GM10266 (cell line): ENCODE measurements around the gene PLA2G2E.

Source experiments
- DNase-seq: peaks from one replicate; pipeline ENCODE4 v3.0.0; 2012; ENCODE audit errors: extremely low spot score
- CTCF ChIP-seq: IDR thresholded peaks from 2 replicates; pipeline ENCODE4 v1.5.1; 2012; ENCODE audit warnings: mild to moderate bottlenecking, low read depth; ENCODE audit not compliant: control insufficient read depth, insufficient read depth; ENCODE audit errors: missing control alignments

The PLA2G2E gene

DNA sequence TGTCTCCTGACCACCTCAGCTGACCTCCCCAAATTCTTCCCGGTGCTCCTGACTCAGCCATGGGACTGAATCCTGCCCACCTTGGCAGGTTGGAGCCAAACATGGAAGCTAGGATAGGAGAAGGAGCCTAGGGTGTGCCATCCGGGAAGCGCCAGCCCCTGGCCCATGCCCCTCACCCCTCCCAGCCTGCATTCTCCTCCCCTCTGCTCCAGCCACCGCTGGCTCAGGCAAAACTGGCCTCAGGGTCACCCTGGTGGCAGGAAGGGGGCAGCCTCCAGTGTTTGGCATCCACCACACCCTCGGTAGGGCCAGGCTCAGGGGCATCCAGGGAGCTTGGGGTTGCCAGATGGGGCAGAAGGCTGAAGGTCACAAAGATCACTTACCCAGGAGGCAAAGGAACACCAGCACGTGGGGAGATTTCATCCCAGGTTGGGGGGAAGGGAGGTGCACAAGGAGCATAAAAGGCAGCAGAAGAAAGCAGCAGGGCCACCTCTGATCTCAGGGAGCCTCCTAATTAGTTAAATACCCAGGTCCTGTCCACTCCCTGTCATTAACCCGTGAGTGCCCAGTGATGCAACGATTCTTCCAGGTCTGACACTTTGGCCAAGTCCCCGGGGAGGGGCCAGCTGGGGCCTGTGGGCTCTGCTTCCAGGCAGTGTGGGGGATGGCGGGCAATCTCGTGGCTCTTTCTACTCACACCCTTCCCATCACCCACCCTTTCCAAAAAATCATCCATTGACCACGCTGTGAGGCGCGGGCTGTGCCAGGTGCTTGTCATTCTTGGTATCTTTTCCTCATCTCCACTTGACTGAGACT, at the start of gene PLA2G2E:
PLA2G2E (minus strand) TSS at position 481 of the 816 bp plus-strand sequence; CDS start at position 423, 58 bp downstream.
- TF ChIP-seq CTCF, result no peak
- no peak for DNase-seq

DNA sequence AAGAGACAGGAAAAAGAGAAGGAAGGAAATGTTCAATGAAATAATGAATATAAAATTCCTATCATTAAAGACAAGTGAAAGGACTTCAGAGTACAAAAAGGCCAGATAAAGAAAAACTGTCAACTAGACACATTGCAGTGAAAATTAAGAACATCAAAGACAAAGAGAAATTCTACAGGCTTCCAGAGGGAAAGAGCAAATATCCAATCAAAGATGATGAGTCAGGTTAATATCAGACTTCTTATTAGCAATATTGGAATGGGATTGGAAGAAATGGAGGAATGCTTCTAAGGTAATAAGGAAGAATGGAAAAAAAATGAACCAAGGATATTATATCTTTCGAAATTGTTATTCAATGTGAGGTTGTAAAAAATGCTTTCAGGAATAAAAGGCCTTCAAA, 48.2 kb upstream of the PLA2G2E start:
- DNase-seq, result no peak
- no peak for TF ChIP-seq CTCF

GRCh38 chr1:19969898-19970660, 46.7 kb upstream of the PLA2G2E start:
- TF ChIP-seq CTCF, result no peak
- no peak for DNase-seq

DNA sequence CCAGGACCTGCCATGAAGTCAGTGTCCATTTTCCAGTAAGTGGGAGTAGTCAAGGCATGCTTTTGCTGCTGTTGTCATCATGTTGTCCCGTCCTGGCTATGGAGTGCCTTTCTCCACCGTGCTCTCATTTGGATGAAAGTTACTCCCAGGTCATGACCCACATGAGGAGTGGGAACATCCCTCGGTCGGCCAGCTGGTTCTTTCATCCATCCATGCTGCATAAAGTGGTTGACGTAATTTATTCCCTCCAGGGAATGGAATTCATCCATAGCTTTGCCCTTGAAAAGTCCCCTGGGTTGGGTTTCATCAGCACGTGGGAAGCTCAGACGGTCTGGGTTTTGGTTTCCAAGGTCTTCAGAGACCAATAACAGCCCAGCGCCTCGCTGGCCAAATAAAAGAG, 44.4 kb upstream of the PLA2G2E start:
- no peak for TF ChIP-seq CTCF
- DNase-seq, result no peak

DNA sequence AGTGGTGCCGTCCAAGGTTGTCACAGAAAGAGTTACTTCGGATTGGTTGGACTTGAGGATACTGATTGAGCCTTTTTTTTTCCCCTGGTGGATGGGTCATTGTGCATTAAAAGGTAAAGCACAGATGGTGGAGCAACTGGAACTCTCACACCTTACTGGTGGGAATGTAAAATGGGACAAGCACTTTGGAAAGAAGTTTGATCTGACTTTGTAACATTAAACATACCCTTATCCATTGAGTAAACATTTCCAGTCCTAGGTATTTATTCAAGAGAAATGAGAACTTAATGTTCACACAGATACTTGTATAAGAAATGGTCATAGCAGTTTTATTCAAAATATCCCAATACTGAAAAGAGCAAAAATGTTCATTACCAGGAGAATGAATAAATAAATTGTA, 41.1 kb upstream of the PLA2G2E start:
- no peak for TF ChIP-seq CTCF
- no peak for DNase-seq

GRCh38 chr1:19963636-19964035, 40.2 kb upstream of the PLA2G2E start:
- no peak for TF ChIP-seq CTCF
- no peak for DNase-seq

DNA sequence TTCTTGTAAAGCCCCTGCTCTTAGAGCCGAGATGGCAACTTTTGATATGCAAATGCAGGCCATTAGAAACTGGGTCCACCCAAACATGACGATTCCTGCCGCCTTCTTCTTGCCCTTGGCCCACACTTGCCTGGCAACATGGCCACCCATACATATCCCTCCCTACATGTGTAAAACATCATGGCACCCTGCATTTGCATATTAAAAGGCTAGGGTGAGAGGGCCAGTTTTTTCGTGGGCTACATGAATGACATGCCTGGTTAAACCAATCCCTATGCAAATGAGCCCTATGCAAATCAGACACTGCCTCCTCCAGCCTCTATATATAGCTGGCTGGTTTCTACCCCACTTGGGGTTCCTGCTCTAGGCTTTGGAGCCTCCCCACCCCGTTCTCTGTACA, 37.2 kb upstream of the PLA2G2E start:
- DNase-seq, result no peak
- no peak for TF ChIP-seq CTCF
